ENCODE data around the gene FARP2. TPM values are rescaled to one million over a fixed set of nuclear protein-coding genes. Genes with fewer than 3 reads are reported as not detected.

Gene FARP2
- total RNA-seq, 1 donor from 2014 or later: 63.6 TPM

DNA sequence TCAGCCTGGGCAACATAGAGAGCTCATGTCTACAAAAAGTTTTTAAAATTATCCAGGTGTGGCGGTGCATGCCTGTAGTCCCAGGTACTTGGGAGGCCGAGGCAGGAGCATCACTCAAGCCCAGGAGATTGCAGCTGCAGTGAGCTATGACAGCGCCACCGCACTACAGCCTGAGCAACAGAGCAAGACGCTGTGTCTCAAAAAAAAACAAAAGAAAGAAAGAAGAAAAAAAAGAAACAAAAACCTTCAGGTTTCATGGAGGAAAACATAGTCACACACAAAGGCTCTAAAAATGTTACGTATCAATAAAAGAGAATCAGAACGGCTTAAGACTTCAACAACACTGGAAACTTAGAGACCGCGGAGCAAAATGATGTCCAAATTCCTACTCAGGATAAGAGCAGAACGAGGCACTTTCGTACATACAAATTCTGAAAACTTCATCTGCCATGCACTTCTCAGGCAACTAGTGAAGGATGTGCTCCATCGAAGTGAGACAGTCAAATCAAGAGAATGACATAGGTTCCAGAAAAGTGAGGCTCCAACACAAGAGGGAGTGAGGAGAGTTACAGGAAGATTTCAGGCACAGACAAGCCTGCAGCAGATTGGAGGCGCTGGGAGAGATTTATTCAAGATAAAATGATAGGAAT is 45.0 kb upstream of the FARP2 start:
- H3K27ac Mint-ChIP-seq: peak overlapping the region; percentile 4
- no peaks in the 10 kb centered on the region for H3K27me3 Mint-ChIP-seq
- TF ChIP-seq CTCF (IDR thresholded peaks at IDR 0.05; ENCODE audit: unreplicated experiment): no peak
- no peaks in the 10 kb centered on the region for H3K9me3 Mint-ChIP-seq (ENCODE audit: low read depth)
- H3K4me1 Mint-ChIP-seq (ENCODE audit: low read depth): peaks cover 22% of the 10 kb centered on the region
- H3K4me3 Mint-ChIP-seq (ENCODE audit: low read depth): no peak overlapping the region
- peaks cover 1% of the 10 kb centered on the region for H3K36me3 Mint-ChIP-seq (ENCODE audit: insufficient read depth)
- DNase-seq (ENCODE audit: low spot score, unreplicated experiment): no peak

- DNase-seq (ENCODE audit: low spot score, unreplicated experiment): no peak
- TF ChIP-seq CTCF (IDR thresholded peaks at IDR 0.05; ENCODE audit: unreplicated experiment): no peak
- Mint-ChIP-seq H3K27me3 (no peaks in the 10 kb centered on the region), H3K9me3 (ENCODE audit: low read depth) (no peaks in the 10 kb centered on the region), H3K36me3 (ENCODE audit: insufficient read depth) (peaks cover 1% of the 10 kb centered on the region), H3K4me3 (ENCODE audit: low read depth) (no peak overlapping the region), H3K27ac (no peak overlapping the region), H3K4me1 (ENCODE audit: low read depth) (peaks cover 24% of the 10 kb centered on the region)
These were observed 44.0 kb upstream of the FARP2 start for GRCh38 chr2:241312082-241312481.

DNA sequence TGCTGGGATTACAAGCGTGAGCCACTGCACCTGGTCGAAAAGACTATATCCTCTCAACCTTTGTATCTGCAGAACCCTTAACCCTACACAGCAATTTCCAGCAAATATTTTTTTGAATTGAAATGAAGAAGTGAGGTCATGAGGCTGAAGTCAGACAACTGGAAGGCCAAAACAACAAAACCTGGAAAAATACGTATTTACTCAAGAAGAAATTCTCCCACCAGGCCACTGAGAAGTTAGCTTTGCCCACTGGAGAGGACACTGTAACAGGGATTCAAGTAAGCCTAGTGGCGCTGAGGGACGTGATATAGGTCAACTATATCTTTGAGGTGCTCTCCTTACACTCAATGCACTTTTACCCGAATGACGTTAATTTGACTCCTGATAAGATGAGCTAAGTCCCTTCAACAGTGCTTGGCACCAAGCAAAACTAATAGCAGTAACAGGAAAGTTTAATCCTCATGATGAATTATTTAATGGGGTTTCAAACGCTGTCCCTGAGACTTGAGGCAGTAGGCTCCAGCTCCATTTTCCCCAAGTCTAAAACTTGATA is 42.5 kb upstream of the FARP2 start:
- no peak for DNase-seq (ENCODE audit: low spot score, unreplicated experiment)
- Mint-ChIP-seq H3K27me3 (no peaks in the 10 kb centered on the region), H3K27ac (peak overlapping the region; percentile 87), H3K4me1 (ENCODE audit: low read depth) (peaks cover 31% of the 10 kb centered on the region), H3K36me3 (ENCODE audit: insufficient read depth) (peaks cover 5% of the 10 kb centered on the region), H3K9me3 (ENCODE audit: low read depth) (no peaks in the 10 kb centered on the region), H3K4me3 (ENCODE audit: low read depth) (peak overlapping the region; percentile 92)
- no peak for TF ChIP-seq CTCF (IDR thresholded peaks at IDR 0.05; ENCODE audit: unreplicated experiment)

GRCh38 chr2:241314226-241315092 is 41.6 kb upstream of the FARP2 start:
- Mint-ChIP-seq H3K27ac (peak overlapping the region; percentile 87), H3K27me3 (no peaks in the 10 kb centered on the region), H3K4me3 (ENCODE audit: low read depth) (peak overlapping the region; percentile 92), H3K9me3 (ENCODE audit: low read depth) (no peaks in the 10 kb centered on the region), H3K4me1 (ENCODE audit: low read depth) (peaks cover 30% of the 10 kb centered on the region), H3K36me3 (ENCODE audit: insufficient read depth) (peaks cover 3% of the 10 kb centered on the region)
- DNase-seq (ENCODE audit: low spot score, unreplicated experiment): no peak
- TF ChIP-seq CTCF (IDR thresholded peaks at IDR 0.05; ENCODE audit: unreplicated experiment): no peak

DNA sequence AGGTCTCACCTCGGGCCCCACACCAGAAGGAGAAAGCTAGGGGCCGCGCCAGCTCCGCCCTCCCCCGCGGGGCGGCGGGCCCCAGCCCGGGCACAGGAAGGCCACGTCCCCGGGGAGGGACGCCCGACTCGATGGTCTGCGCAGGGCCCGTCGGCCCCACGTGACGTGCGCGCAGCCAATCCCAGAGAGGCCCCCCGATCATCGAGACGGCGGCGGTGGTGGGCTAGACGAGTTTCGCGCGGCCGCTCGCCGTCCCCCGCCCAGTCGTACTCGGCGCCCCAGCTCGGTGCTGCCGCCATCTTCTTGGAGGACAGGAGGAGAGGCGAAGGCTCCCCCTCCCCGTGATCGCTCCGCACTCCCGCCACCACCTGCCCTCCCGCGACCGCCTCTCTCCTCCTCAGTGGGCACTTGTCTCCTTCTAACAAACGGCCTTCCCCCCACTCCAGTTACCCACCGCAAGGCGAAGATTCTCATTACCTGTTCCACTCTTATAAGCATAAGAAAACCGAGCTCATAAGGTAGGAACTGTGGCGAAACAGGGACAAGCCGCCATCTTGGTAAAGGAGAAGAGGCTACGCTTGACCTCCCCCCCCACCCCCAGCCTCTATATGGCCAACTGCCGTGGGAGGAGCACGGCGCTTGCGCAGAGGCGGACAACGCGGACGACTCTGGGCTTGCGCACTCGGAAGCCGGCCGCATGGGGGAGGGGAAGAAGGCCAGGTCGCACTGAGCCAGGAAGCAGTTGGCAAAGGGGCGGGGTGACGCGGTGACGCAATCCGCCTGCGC is 40.8 kb upstream of the FARP2 start, which contains the start of gene HDLBP:
Gene HDLBP, minus strand, starts transcription at position 580 of the 786 bp plus-strand sequence. CDS start 48,803 bp downstream, outside the sequence.
- H3K4me1 Mint-ChIP-seq (ENCODE audit: low read depth): peaks cover 37% of the 10 kb centered on the region
- H3K9me3 Mint-ChIP-seq (ENCODE audit: low read depth): no peaks in the 10 kb centered on the region
- peak; percentile 44 for TF ChIP-seq CTCF (IDR thresholded peaks at IDR 0.05; ENCODE audit: unreplicated experiment)
- H3K4me3 Mint-ChIP-seq (ENCODE audit: low read depth): peak within 1 kb of the TSS; percentile 92
- H3K27me3 Mint-ChIP-seq: no peaks in the 10 kb centered on the region
- H3K27ac Mint-ChIP-seq: peak within 1 kb of the TSS; percentile 100
- DNase-seq (ENCODE audit: low spot score, unreplicated experiment): peak; percentile 100
- peaks cover 6% of the 10 kb centered on the region for H3K36me3 Mint-ChIP-seq (ENCODE audit: insufficient read depth)
